Kidney epithelial cell (primary cell): ENCODE results near the gene POU4F2. TPM values are rescaled to one million over a fixed set of nuclear protein-coding genes. Genes with fewer than 3 reads are reported as not detected.

Experiments used
- DNase-seq: peaks from one replicate; pipeline ENCODE4 v3.0.0-alpha.2; 2010; ENCODE audit warnings: low read depth
- H3K27me3 ChIP-seq: 2 replicates; pipeline ENCODE4 v1.6.0; 2011; ENCODE audit warnings: low read length; ENCODE audit not compliant: control insufficient read depth, insufficient read depth
- H3K36me3 ChIP-seq: 2 replicates; pipeline ENCODE4 v1.5.1; 2011; ENCODE audit warnings: low read length; ENCODE audit not compliant: control insufficient read depth, insufficient read depth
- H3K4me3 ChIP-seq: 2 replicates; pipeline ENCODE4 v1.5.1; 2011; ENCODE audit warnings: low read depth, mild to moderate bottlenecking, control low read depth, low read length
- total RNA-seq: library from RNA; depleted of rRNA; stranded (reverse); fragments of >200 nt; gene quantifications from 2 replicates; pipeline ENCODE4 v1.2.3, GENCODE V29; 2015
- TF ChIP-seq, protein P1 (sequence below): IDR thresholded peaks from 2 replicates; pipeline ENCODE4 v1.5.1; 2011; ENCODE audit warnings: mild to moderate bottlenecking, moderate library complexity, low read length, control low read depth, inconsistent platforms; ENCODE audit not compliant: insufficient read depth, poor library complexity, severe bottlenecking

Gene POU4F2
- total RNA-seq, 1 donor from 2014 or later, result not detected

DNA sequence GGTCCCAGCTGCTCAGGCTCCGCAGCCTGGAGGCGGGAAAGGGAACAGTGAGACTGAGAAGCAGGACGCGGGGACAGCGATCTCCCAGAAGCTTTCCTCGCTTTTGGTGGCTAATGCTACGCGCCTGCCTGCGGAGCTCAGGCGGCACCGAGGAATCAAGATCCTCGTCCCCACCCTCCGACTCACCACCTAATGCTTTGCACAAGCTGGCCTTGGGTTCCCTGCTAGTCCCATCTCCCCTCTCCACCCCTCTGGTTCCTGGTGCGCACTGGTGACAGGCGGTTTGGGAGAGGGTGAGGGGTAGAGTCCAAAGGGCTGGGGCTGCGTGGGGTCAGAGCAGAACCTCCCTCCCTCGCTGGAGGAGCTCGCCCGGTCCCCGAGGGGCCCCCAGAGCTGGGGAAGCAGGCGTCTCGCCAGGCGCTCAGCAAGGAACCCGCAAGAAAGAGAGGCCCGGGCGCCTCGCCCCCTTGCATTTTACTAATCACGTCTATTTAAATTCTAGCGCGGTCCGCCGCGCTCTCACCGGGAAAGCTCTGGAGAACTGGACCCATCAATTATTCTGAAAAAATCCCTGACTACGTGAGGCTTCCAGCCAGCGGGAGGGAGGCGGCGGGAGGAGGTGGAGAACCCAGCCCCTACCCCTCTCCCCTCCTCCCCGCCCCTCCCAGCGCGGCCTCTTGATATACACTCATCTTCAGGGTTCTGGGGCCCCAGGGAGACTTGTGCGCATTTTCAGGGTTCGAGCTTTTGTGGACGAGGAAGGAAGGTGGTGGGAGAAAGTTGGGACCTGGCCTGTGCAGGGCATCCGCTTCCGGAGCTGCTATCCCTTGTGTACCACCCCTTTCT, 9.1 kb downstream of the POU4F2 start:
- H3K4me3 ChIP-seq, result no peak overlapping the region
- H3K27me3 ChIP-seq, result peaks cover 52% of the 10 kb centered on the region
- DNase-seq, result no peak
- TF ChIP-seq, protein P1, sequence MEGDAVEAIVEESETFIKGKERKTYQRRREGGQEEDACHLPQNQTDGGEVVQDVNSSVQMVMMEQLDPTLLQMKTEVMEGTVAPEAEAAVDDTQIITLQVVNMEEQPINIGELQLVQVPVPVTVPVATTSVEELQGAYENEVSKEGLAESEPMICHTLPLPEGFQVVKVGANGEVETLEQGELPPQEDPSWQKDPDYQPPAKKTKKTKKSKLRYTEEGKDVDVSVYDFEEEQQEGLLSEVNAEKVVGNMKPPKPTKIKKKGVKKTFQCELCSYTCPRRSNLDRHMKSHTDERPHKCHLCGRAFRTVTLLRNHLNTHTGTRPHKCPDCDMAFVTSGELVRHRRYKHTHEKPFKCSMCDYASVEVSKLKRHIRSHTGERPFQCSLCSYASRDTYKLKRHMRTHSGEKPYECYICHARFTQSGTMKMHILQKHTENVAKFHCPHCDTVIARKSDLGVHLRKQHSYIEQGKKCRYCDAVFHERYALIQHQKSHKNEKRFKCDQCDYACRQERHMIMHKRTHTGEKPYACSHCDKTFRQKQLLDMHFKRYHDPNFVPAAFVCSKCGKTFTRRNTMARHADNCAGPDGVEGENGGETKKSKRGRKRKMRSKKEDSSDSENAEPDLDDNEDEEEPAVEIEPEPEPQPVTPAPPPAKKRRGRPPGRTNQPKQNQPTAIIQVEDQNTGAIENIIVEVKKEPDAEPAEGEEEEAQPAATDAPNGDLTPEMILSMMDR, result no peak
- no peaks in the 10 kb centered on the region for H3K36me3 ChIP-seq

DNA sequence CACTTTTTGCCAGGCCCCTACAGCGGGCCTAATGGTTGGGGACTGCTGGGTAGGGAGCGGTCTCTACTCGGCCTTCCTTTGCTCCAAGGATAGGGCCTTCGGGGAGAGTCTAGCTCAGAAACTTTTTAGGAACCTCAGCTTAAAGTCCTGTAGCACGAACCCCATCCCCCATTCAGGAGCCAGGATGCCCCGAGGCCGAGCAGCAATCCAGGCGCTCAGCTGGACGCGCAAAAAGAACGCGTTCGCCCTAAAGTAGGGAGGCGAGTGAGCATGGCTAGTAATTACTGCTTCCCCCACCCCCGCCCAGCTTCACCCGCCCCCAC, 9.7 kb downstream of the POU4F2 start:
- DNase-seq, result no peak
- Histone ChIP-seq H3K27me3 (peaks cover 56% of the 10 kb centered on the region), H3K36me3 (no peaks in the 10 kb centered on the region), H3K4me3 (no peak overlapping the region)
- TF ChIP-seq, protein P1, result no peak

DNA sequence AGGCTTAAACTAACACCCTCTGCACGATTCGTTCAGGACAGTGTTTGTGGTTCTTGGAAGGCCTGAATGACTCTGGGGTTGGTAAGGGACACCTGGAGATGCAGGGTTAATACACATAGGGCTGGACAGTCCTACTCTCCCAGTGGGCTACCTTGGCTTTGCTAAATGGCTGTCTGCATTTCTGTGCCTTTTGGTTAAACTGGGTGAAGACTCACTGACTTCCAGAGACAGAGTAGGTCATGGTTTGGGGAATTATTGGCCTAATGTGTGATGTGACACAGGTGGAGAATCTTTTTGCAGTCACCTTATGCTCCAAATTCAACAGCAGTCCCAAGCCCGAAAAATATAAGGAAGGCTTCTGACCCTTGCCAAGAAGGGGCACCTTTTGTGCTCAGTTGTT, 10.5 kb downstream of the POU4F2 start:
- H3K27me3 ChIP-seq, result peaks cover 60% of the 10 kb centered on the region

DNA sequence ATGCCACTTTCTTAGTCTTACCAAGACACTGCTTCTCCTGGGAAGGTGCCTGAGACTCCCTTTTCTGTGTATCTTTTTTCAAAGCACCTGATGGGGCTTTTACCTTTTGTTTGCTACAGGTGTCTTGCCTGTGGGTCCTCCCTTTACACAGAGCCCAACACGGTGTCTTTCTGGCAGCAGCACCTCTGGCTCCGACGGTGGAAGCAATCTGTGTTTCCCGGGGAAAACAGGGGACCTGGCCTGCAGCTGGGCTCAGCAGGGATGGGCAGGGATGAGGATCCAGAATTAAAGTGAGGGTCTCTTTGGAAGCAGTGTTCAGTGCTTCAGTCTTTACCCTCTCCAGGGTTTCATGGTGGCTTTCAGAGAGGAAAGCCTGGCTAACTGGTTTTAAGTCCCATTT, 11.3 kb downstream of the POU4F2 start:
- H3K36me3 ChIP-seq, result no peaks in the 10 kb centered on the region
- DNase-seq, result no peak
- no peak overlapping the region for H3K4me3 ChIP-seq
- peaks cover 68% of the 10 kb centered on the region for H3K27me3 ChIP-seq
- TF ChIP-seq, protein P1, result no peak

More for the DNA sequence above, 10.5 kb downstream of the POU4F2 start:
- TF ChIP-seq, protein P1, result no peak
- Histone ChIP-seq H3K4me3 (no peak overlapping the region), H3K36me3 (no peaks in the 10 kb centered on the region)
- no peak for DNase-seq

DNA sequence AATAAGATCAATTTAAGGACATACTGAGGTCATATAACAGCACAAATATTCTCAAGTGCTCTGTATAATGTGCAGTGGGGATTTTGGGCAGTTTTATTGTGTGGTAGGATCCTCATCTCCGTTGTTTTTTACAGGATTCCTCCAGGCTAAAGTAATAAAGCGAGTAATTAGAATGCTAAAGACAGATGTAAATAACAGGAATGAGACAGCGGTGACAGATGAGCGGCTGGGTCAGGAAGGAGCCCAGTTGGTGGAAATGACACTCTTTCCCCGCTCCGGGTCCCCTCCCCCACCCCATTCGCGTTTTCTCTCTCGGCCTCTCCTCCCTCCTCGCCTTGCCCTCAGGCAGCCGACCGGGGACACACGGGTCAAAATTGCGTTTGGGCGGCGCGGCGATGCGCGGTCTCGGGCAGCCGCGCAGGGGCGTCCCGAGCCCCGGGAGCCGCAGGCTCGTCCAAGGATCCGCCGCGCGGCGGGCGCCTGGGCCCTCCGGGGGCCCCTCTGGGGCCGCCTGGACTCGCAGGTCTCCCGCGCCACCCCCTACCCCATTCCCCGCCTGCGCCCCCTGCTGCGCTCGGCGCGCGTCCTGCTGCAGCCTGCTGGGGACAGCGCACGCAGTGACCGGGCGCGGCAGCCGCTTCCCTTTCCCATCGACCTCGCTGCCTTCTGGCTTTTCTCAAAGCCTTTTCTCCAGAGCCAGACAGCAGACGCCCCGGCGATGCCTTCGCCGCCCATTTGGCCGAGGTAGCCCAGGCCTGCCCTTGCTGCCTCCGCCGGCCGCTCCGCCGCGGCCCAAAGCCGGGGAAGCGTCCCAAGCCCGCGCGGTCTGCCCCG, 16.2 kb downstream of the POU4F2 start:
- Histone ChIP-seq H3K36me3 (no peaks in the 10 kb centered on the region), H3K4me3 (peak overlapping the region; percentile 30), H3K27me3 (peaks cover 42% of the 10 kb centered on the region)
- TF ChIP-seq, protein P1, result no peak
- no peak for DNase-seq
